Fibroblast of skin of left biceps (primary cell): ENCODE data around the gene SOX13.

Source experiments
- DNase-seq, 2 experiments: peaks; one replicate each; pipeline ENCODE4 v3.0.0-alpha.2; 2013; ENCODE audit warnings: low read depth in 2 of 2

The SOX13 gene

DNA sequence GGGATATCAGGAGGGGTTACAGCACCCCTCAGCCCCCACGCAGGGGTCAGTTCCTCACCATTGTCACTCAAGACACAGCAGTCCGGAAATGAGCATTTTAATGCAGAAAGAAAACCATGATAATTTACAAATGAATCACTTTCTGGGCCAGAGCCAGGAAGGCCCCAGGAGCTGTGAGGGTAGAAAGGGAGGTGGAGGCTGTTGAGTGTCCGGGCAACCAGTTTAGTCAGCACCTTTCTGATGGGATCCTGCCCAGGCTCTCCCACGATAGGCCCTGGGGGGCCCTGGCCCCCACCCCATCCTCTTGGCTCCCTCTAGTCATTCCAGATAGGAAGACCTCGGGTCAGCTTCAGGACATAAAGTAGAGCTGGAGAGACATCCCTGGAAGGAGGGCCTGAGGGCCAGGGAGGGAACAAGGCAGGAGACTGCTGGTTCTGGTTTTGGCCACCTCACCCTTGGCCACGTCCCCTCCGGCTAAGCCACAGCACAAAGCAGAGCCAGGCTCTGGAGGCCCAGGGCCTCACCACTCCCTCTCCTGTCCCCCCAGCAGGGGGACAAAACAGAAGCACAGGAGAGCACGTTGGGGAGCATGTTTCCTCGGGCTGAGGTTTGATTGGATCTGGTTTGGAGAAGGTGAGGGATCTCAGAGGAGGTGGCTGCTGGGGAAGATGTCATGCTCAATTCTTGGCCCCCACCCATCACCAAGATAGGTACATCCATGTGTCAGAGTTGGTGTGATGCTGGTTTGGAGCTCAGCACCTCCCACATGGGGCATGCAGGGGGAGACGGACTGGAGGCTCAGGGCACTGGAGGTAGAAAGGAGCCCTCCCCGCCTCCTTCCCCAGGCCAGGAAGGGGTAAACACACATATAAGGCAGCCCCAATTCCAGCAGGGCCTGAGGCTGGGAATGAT, 58.3 kb downstream of the SOX13 start:
- DNase-seq, result peak; percentile 53 to 54

DNA sequence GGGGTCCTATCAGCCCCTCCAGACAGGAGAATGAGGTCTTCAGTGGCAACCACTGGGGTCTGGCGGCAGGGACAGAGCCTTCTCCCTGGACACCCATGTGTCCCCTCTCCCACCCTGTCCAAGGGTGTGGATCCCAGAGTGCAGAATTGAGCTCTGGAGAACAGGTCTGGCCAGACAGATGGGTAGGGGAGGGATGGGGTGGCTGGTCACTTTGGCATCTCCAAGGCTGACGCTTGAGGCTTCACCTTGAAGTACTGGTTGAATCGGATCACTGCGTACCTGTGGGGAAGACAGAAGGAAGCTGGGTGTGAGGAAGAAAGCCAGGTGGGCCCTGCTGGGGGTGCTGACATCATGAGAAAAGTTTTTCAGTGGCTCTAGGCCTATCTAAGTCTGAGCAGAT, 59.1 kb downstream of the SOX13 start:
- no peak for DNase-seq

DNA sequence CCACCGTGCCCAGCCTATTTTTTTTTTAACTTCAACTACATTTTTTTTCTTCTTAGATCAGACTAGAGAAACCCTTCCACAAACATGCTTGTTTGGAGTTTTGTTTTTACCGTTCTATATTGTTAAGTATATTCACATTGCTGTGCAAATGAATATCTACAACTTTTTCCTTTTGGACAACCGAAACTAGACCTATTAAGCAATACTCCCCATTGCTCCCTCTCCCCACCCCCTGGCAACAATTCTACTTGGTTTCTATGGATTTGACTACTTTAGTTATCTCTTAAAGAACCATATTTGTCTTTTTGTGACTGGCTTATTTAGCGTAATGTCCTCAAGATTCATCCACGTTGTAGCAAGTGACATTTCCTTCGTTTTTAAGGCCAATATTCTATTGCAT, 59.8 kb downstream of the SOX13 start:
- DNase-seq, result no peak

DNA sequence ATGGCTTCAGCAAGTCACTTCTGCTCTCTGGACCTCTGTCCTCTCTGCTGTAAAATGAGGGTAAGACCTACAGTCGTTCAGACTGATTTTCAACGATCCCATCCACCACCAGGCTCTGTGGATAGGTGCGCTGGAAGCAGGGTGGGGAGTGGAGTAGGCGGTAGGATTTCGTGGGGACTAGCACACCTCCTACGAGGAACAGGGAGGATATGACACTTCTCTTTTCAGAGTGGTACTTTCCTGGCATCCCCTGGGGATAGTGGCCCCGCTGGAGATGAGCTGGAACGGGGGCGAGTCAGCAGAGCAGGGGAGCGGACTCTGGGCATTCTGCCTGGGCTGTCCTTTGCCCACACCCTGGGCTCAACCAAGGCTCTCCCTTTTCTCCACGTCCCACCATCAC, 61.2 kb downstream of the SOX13 start:
- DNase-seq, result no peak

DNA sequence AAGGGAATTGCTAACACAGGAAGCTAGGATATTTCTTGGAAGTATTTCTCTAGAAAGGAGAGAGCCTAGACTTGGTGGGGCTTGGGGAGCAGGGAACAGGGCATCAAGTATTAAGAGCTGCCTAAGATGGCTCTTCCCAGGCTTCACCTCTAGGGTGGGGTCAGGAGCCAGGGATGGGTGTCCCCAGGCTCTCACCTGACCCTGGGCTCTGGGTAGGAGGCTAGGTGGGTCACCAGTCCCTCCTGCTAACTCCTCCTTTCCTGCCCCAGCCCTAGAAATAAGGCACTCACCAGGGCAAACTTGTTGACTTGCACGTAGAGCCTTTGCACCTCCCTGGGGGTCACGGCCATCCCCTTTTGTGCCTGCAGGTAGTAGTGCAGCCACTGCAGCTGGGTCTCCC, 63.9 kb downstream of the SOX13 start:
- DNase-seq, result no peak

GRCh38 chr1:204139088-204139487, 66.2 kb downstream of the SOX13 start:
- no peak for DNase-seq

DNA sequence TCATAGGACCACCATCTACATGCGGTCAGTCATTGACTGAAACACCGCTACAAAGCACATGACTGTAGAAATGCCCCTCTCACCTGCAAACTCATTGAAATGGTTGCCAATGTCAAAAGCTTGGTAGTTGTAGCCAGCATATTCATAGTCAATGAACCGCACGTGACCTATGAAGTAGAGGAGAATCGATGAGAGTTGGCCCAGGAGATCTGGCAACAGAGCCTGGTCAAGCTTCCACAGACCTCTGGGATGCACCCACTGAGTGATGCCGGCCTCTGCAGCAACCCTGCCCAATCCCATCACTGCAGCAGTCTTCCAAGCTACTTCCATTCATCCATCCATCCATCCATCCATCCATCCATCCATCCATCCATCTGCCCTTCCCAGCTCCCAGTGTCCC, 67.0 kb downstream of the SOX13 start:
- DNase-seq, result no peak

DNA sequence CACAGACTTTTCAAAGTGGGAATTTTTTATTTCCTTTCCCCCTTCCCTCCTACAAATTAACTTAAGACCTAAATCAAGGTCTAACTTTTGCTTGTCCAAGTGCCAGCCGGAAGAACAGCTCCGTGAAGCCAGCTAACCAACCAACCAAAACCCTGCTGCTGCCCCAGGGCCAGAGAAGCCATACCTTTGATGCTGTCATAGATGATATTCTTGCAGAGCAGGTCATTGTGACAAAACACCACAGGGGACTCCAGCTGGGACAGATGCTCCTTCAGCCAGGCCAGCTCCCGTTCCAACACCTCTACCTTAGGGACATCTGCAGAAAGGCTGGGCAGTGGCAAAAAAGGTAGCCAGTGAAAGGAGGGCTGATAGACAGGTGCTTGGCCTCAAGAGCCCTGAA, 68.2 kb downstream of the SOX13 start:
- DNase-seq, result no peak

GRCh38 chr1:204142032-204142974, 69.4 kb downstream of the SOX13 start:
- DNase-seq, result no peak

- no peak for DNase-seq
These were observed 70.5 kb downstream of the SOX13 start for GRCh38 chr1:204143276-204144041.

- no peak for DNase-seq
These were observed 72.2 kb downstream of the SOX13 start for GRCh38 chr1:204145033-204145504.

- DNase-seq, result no peak
These were observed 73.4 kb downstream of the SOX13 start for GRCh38 chr1:204146309-204146708.

GRCh38 chr1:204146965-204147364, 74.0 kb downstream of the SOX13 start:
- no peak for DNase-seq

DNA sequence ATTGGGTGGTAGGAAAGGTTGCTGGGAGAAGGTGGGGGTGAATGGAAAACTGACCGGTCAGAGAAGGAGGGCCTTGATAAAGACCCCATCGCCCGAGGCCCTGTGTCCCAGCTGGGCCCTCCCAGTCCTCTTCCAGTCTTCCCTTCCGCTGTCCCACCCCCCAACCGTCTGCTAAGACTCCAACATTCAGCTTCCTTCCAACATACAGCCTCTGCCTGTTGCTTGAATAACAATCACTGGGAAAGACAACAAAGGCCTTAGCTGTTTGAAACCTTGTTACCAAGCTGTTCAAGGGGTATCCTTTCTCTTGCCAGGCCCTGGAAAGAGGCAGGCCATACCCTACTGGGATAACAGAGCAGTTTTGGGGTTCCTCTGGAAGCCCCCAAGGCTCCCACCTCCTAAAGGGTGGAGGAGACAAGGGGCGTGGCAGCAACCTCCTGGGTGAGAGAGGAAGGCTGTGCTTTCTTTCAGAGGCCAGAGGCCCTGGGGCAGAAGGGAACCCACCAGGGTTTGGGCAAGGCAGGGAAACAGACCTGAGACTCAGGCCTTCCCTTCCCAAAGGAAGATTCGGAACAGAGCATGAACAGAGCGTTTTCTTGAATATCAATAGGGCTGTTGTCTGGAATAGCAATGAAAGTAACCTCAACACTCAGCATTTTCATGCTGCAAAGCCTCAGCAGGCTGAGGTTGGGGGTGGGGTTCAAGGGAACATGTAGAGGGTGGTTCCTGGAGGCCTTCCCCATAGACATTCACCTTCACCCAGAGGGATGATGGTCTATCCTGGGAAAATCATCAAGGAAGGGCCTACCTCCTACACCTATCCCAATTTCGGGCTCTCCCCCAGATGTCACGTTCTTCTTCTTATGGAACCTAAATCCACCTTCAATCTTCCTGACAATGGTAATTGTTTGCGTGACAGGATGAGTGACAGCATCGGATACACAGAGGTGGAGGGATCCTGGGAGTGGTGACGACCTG, 74.8 kb downstream of the SOX13 start:
- DNase-seq, result no peak

DNA sequence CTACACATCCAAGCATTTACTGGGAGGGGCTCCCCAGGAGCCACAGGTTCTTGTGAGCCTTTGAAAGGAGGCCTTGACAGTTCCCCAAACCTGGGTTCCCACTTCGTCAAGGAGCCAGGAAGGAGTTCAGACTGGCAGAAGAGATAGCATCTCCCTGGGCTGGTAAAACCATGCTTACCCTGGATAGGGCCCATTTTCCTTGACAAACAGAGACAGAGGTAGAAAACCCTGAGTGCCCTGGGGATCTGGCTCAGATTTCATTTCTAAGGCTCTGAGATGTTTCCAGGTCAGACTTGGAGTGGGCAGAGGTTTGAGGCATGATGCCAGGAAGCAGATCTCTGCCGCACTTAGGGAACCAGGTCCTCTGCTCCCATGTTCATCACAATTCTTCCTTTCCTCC, 76.2 kb downstream of the SOX13 start:
- no peak for DNase-seq

GRCh38 chr1:204149635-204150565, 77.0 kb downstream of the SOX13 start:
- DNase-seq, result no peak

DNA sequence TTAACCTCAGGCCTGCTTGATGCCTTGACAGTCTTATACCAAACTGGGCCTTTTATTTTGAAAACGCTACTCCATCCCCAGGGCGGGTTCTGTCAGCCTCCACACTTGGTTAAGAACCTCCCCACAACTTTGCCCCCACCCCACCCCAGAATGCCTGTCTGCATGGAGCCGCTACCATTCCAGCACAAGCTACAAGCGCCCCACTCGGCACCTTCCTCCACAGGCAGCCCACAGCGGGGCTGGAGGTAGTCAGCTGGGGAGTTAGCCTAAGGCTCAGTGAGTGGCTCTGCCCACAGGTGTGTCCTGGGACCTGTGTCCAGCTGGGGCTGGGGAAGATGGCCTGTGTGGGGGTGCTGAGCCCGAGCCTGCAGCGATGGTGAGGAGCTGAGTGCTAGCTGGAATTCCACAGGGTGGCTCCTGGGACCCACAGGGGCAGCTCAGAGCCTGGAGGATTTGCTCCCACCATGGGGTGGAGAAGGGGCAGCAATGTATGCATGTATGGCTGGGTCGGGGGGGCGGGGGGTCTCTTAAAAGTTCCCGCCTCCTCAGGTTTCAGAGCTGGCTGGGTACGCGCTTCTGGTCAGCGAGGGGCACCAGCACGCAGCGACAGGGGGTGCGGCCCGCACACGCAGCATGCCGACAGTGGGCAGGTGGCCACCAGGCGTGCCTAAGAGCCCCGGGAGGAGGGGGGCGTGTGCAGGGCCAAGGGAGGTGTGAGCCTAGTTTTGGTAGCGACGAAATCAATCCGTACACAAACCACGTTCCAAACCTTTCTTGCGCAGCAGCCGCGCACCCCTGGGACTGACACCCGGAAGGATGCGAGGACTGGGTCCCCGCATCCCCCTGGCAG, 78.0 kb downstream of the SOX13 start:
- no peak for DNase-seq

GRCh38 chr1:204151552-204152309, 78.8 kb downstream of the SOX13 start, which contains the start of gene ETNK2:
ETNK2 (minus strand) TSS chr1:204152044; CDS start chr1:204151852, 192 bp downstream.
- DNase-seq, result peak in 1 of 2 experiments; percentile 17
